Naive thymus-derived CD4-positive, alpha-beta T cell (primary cell): Measurements from ENCODE around the gene NR6A1. TPM values are rescaled to one million over a fixed set of nuclear protein-coding genes. Genes with fewer than 3 reads are reported as not detected.

Experiments used
- ATAC-seq: fragments of 150-1000 bp; cut with Tn5 transposase; 2 replicates; pipeline ENCODE4 v1.10.0; 2021; ENCODE audit warnings: mild to moderate bottlenecking, moderate library complexity
- CTCF ChIA-PET: fragments of 350-600 bp; sonication (Branson Sonifier 250); formaldehyde crosslinking; loops from one replicate; lab custom pipeline; 2021; ENCODE audit warnings: antibody characterized with exemption; lab: Charles Lee
- POLR2A ChIA-PET: fragments of 350-600 bp; sonication (Branson Sonifier 250); formaldehyde crosslinking; loops from one replicate; lab custom pipeline; 2021; ENCODE audit warnings: antibody characterized with exemption, inconsistent platforms; lab: Charles Lee
- DNase-seq, 9 donors: peaks; one replicate each; pipeline versions ENCODE4 v3.0.0 to v3.0.0-alpha.2; 2020 to 2022; ENCODE audit warnings: mixed read lengths in 1 of 9
- H3K27ac ChIP-seq: one replicate; pipeline ENCODE4 v1.7.0; 2013; ENCODE audit warnings: mild to moderate bottlenecking, low read depth, low read length, moderate library complexity
- H3K27me3 ChIP-seq, 2 donors: one replicate each; pipeline ENCODE4 v1.7.0; 2013; ENCODE audit warnings: low read length in 2 of 2, mild to moderate bottlenecking in 2 of 2, moderate library complexity in 2 of 2; ENCODE audit not compliant: control insufficient read depth in 2 of 2, insufficient read depth in 2 of 2
- H3K36me3 ChIP-seq, 3 experiments: 1 replicate in 2 of 3; 2 replicates in 1 of 3; pipeline ENCODE4 v1.7.0; 2013; ENCODE audit warnings: low read length in 3 of 3, mild to moderate bottlenecking in 3 of 3, moderate library complexity in 1 of 3; ENCODE audit not compliant: insufficient read depth in 3 of 3, control insufficient read depth in 2 of 3
- H3K4me1 ChIP-seq, 2 donors: one replicate each; pipeline ENCODE4 v1.7.0; 2013; ENCODE audit warnings: low read length in 2 of 2, mild to moderate bottlenecking in 2 of 2, moderate library complexity in 1 of 2; ENCODE audit not compliant: control insufficient read depth in 2 of 2, insufficient read depth in 2 of 2
- H3K4me3 ChIP-seq: 2 replicates; pipeline ENCODE4 v1.7.0; 2013; ENCODE audit warnings: mild to moderate bottlenecking, low read length
- H3K9me3 ChIP-seq, 3 experiments: 1 replicate in 2 of 3; 2 replicates in 1 of 3; pipeline ENCODE4 v1.7.0; 2013; ENCODE audit warnings: low read length in 3 of 3; ENCODE audit not compliant: control insufficient read depth in 2 of 3
- H3K27ac Mint-ChIP-seq, 9 donors: one replicate each; pipeline ENCODE4 v1.8.0; 2020 to 2022; ENCODE audit warnings: mixed read lengths in 9 of 9, mild to moderate bottlenecking in 8 of 9, moderate library complexity in 5 of 9, inconsistent platforms in 2 of 9
- H3K27me3 Mint-ChIP-seq, 5 donors: one replicate each; pipeline ENCODE4 v1.8.0; 2021 to 2022; ENCODE audit warnings: mixed read lengths in 5 of 5, mild to moderate bottlenecking in 1 of 5
- H3K36me3 Mint-ChIP-seq, 5 donors: one replicate each; pipeline ENCODE4 v1.8.0; 2020 to 2022; ENCODE audit warnings: mixed read lengths in 5 of 5, mild to moderate bottlenecking in 3 of 5, inconsistent platforms in 1 of 5
- H3K4me1 Mint-ChIP-seq, 7 donors: one replicate each; pipeline ENCODE4 v1.8.0; 2020 to 2022; ENCODE audit warnings: mixed read lengths in 7 of 7, mild to moderate bottlenecking in 3 of 7, inconsistent platforms in 1 of 7
- H3K4me3 Mint-ChIP-seq, 10 donors: one replicate each; pipeline ENCODE4 v1.8.0; 2020 to 2022; ENCODE audit warnings: mild to moderate bottlenecking in 10 of 10, mixed read lengths in 10 of 10, moderate library complexity in 6 of 10, inconsistent platforms in 2 of 10
- H3K9me3 Mint-ChIP-seq, 11 donors: one replicate each; pipeline ENCODE4 v1.8.0; 2020 to 2022; ENCODE audit warnings: mixed read lengths in 11 of 11, mild to moderate bottlenecking in 4 of 11, inconsistent platforms in 1 of 11, moderate library complexity in 1 of 11
- intact Hi-C, 2 donors: fragments of 100-400 bp; cut with micrococcal nuclease; formaldehyde crosslinking; loops; one replicate each; pipeline ENCODE4 v1.15.1; 2023
- polyA plus RNA-seq, 2 donors: library from polyadenylated mRNA; unstranded; fragments of 300-500 nt; fragmentation: Illumina TruSeq; gene quantifications; one replicate each; pipeline ENCODE4 v1.2.3, GENCODE V29; 2021
- total RNA-seq, 6 experiments: library from RNA in 5 of 6; stranded (reverse) in 5 of 6; gene quantifications; 1 replicate in 5 of 6; 2 replicates in 1 of 6; pipeline ENCODE4 v1.2.3 and lab custom pipeline; 2021 to 2026

Gene NR6A1
- total and polyA plus RNA-seq, 7 experiments from 2014 or later, result 0.21 to 0.78 (median 0.51) TPM; not detected in 4

DNA sequence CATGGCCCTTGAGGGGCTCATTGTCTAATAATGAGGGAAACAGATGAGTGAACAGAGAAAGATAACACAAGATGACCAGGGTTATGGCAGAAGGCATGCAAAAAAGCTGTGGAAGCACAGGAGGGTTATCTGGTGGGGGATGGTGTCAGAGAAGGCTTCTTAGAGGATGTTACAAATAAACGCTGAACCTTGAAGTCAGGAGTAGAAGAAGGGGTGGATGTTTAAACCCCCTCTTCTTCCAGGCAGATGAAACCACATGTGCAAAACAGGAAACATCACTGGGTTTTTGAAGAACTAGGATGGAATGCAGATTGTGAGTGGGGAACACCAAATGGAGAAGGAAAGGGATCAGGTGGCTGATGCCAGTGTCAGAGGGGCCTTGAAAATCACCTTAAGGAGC is 222.1 kb downstream of the NR6A1 start:
- no peak for ATAC-seq
- DNase-seq, result peak in 1 of 9 donors; percentile 3
- Histone ChIP-seq H3K4me1 (peaks cover 0 to 10% of the 10 kb centered on the region in 2 donors), H3K9me3 (no peaks in the 10 kb centered on the region), H3K27me3 (no peaks in the 10 kb centered on the region), H3K4me3 (no peak overlapping the region), H3K27ac (no peak overlapping the region), H3K36me3 (no peaks in the 10 kb centered on the region)
- Mint-ChIP-seq H3K27me3 (peaks cover 0 to 19% (median 0%) of the 10 kb centered on the region in 5 donors), H3K4me1 (peaks cover 0 to 15% (median 9%) of the 10 kb centered on the region in 7 donors), H3K9me3 (no peaks in the 10 kb centered on the region), H3K36me3 (no peaks in the 10 kb centered on the region), H3K4me3 (no peak overlapping the region), H3K27ac (peak overlapping the region in 3 of 9 donors; percentile 4 to 77 (median 23))
- ChIA-PET POLR2A (no interaction called here), CTCF (no interaction called here)
- intact Hi-C loops, result no loop called here

DNA sequence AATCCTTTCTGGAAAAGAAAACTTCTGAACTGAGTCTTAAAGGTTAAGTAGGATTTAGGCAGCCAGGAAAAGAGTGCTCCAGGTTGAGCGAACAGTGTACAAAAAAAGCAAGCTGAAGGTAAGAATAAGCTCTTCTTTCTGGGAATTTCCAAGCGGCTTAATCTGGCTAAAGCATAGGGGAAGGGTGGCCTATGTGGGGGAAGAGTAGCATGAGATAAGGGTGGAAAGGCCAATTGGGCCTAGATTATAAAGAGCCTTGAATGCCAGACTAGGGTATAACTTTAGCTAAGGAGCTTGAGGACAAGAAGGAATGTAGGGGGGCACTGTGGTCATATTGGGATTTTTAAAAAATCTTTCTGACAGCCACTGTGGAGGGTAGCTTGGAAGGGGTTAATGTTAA is 226.6 kb downstream of the NR6A1 start:
- peaks cover 0 to 12% (median 9%) of the 10 kb centered on the region in 7 donors for H3K4me1 Mint-ChIP-seq
- no peaks in the 10 kb centered on the region for H3K36me3 ChIP-seq
- intact Hi-C loops, result no loop called here
- H3K4me3 Mint-ChIP-seq, result no peak overlapping the region
- no peak for DNase-seq
- no peaks in the 10 kb centered on the region for H3K27me3 ChIP-seq
- no peak overlapping the region for H3K27ac ChIP-seq
- no peak overlapping the region for H3K4me3 ChIP-seq
- H3K27me3 Mint-ChIP-seq, result peaks cover 0 to 18% (median 13%) of the 10 kb centered on the region in 5 donors
- H3K36me3 Mint-ChIP-seq, result no peaks in the 10 kb centered on the region
- ATAC-seq, result no peak
- peaks cover 0 to 6% of the 10 kb centered on the region in 2 donors for H3K4me1 ChIP-seq
- H3K9me3 ChIP-seq, result no peaks in the 10 kb centered on the region
- CTCF ChIA-PET, result no interaction called here
- no peaks in the 10 kb centered on the region for H3K9me3 Mint-ChIP-seq
- POLR2A ChIA-PET, result no interaction called here
- no peak overlapping the region for H3K27ac Mint-ChIP-seq

DNA sequence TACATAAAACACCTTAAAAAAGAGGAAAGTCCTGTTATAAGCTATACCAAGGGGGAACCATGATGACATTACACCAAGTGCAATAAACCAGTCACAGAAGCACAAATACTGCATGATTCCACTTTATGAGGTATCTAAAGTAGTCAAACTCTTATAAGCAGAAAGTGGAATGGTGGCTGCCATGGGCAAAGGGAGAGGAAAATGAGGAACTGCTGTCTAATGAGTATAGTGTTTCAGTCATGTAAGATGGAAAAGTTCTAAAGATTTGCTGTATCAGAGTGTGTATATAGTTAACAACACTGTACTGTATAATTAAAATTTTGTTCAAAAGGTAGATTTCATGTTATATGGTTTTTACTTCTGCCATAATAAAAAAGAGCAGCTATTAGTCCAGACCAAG is 229.3 kb downstream of the NR6A1 start:
- H3K36me3 Mint-ChIP-seq, result no peaks in the 10 kb centered on the region
- Histone ChIP-seq H3K27me3 (no peaks in the 10 kb centered on the region), H3K4me1 (no peaks in the 10 kb centered on the region), H3K9me3 (no peaks in the 10 kb centered on the region), H3K36me3 (no peaks in the 10 kb centered on the region), H3K4me3 (no peak overlapping the region), H3K27ac (no peak overlapping the region)
- DNase-seq (no peak), ATAC-seq (no peak)
- intact Hi-C loops, result no loop called here
- ChIA-PET CTCF (no interaction called here), POLR2A (no interaction called here)
- no peak overlapping the region for H3K27ac Mint-ChIP-seq
- peaks cover 0 to 17% (median 10%) of the 10 kb centered on the region in 5 donors for H3K27me3 Mint-ChIP-seq
- no peak overlapping the region for H3K4me3 Mint-ChIP-seq
- no peaks in the 10 kb centered on the region for H3K4me1 Mint-ChIP-seq
- no peaks in the 10 kb centered on the region for H3K9me3 Mint-ChIP-seq

DNA sequence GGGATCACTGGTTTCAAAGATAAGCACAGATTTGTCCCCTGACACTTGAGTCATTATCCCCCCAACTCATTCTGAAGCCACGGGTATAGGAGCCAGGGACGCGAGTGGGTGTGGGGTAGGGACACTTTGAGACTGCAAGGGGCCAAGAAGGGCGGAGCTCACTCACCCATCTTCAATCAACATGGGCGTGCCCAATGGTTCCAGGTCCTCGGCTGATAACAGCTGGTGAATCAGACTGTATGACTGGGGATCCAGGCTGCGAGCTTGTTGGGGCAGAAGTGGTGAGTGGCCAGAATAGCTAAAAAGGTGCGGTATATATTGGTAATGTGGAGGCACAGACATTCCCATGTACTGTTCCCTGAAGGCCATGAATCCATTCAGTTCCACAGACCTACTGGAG is 233.2 kb downstream of the NR6A1 start:
- Mint-ChIP-seq H3K4me3 (no peak overlapping the region), H3K4me1 (no peaks in the 10 kb centered on the region), H3K27me3 (peaks cover 0 to 17% (median 8%) of the 10 kb centered on the region in 5 donors), H3K27ac (no peak overlapping the region), H3K9me3 (no peaks in the 10 kb centered on the region), H3K36me3 (no peaks in the 10 kb centered on the region)
- ChIA-PET CTCF (interaction anchor here (0.6 to 4.5 kb wide), 5 partner anchors 9 to 159 kb away, joined by 3 to 27 read pairs (median 3); partner anchors contain the start of gene PSMB7), POLR2A (no interaction called here)
- no peaks in the 10 kb centered on the region for H3K9me3 ChIP-seq
- no peak overlapping the region for H3K4me3 ChIP-seq
- no peaks in the 10 kb centered on the region for H3K36me3 ChIP-seq
- H3K4me1 ChIP-seq, result no peaks in the 10 kb centered on the region
- H3K27ac ChIP-seq, result no peak overlapping the region
- ATAC-seq (no peak), DNase-seq (no peak)
- intact Hi-C loops, result loop anchor here (2.0 to 5.0 kb wide), 2 partner anchors 127 to 1136 kb away; no protein-coding TSS in a partner anchor
- H3K27me3 ChIP-seq, result no peaks in the 10 kb centered on the region

DNA sequence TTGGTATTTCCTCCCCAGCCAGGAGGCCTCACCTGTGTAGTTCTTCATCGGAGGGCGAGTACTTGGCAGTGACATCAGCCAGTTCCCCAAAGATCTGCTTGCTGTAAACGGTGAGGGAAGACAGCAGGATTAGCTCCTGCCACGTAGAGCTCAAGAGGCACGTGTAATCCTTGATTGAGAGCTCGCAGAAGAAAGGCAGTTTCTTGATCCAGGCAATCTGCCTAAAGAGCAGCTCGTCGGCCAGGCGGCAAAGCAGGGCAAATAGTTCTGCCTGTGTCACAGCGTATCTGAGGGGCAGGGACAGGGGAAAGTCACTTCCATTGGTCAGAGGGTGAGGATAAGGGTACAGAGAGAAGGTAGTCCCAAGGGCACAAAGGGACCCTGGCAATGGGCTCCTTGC is 235.3 kb downstream of the NR6A1 start:
- H3K4me3 Mint-ChIP-seq, result no peak overlapping the region
- no peaks in the 10 kb centered on the region for H3K36me3 Mint-ChIP-seq
- H3K9me3 Mint-ChIP-seq, result no peaks in the 10 kb centered on the region
- DNase-seq (no peak), ATAC-seq (no peak)
- H3K4me1 Mint-ChIP-seq, result no peaks in the 10 kb centered on the region
- H3K4me1 ChIP-seq, result no peaks in the 10 kb centered on the region
- H3K4me3 ChIP-seq, result no peak overlapping the region
- H3K27ac ChIP-seq, result no peak overlapping the region
- intact Hi-C loops, result loop anchor here (1.0 to 5.0 kb wide), 3 partner anchors 117 to 1134 kb away; no protein-coding TSS in a partner anchor
- peaks cover 0 to 17% (median 2%) of the 10 kb centered on the region in 5 donors for H3K27me3 Mint-ChIP-seq
- H3K36me3 ChIP-seq, result no peaks in the 10 kb centered on the region
- H3K27ac Mint-ChIP-seq, result no peak overlapping the region
- POLR2A ChIA-PET, result no interaction called here
- CTCF ChIA-PET, result interaction anchor here (1.4 to 4.5 kb wide), 2 partner anchors 10 to 117 kb away, joined by 5 to 27 read pairs; no protein-coding TSS in a partner anchor
- H3K9me3 ChIP-seq, result no peaks in the 10 kb centered on the region
- H3K27me3 ChIP-seq, result no peaks in the 10 kb centered on the region

DNA sequence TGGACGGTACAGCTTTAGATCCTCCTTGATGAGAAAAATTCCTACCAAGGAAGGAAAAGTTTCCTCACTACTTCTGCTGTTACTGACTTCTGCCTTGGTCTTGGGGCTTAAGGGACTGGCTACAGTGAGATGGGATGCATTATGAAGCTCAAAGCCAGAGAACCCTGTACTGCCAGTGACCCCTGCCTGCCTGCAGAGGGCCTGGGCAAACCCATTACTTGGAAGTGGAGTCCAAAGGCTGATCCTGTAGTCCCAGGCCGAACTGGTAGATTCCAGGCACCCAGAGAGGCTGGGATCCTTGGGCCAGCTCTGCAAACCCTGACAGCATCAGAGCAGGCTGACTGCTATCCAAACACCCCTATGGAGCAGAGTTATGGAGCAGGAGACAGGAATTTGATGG is 238.2 kb downstream of the NR6A1 start:
- Histone ChIP-seq H3K27me3 (no peaks in the 10 kb centered on the region), H3K9me3 (no peaks in the 10 kb centered on the region), H3K4me3 (no peak overlapping the region), H3K4me1 (no peaks in the 10 kb centered on the region), H3K27ac (no peak overlapping the region), H3K36me3 (no peaks in the 10 kb centered on the region)
- ChIA-PET POLR2A (no interaction called here), CTCF (no interaction called here)
- no peak overlapping the region for H3K27ac Mint-ChIP-seq
- intact Hi-C loops, result no loop called here
- H3K4me3 Mint-ChIP-seq, result no peak overlapping the region
- H3K9me3 Mint-ChIP-seq, result no peaks in the 10 kb centered on the region
- DNase-seq, result no peak
- no peaks in the 10 kb centered on the region for H3K36me3 Mint-ChIP-seq
- H3K4me1 Mint-ChIP-seq, result no peaks in the 10 kb centered on the region
- ATAC-seq, result no peak
- peaks cover 0 to 8% (median 0%) of the 10 kb centered on the region in 5 donors for H3K27me3 Mint-ChIP-seq

DNA sequence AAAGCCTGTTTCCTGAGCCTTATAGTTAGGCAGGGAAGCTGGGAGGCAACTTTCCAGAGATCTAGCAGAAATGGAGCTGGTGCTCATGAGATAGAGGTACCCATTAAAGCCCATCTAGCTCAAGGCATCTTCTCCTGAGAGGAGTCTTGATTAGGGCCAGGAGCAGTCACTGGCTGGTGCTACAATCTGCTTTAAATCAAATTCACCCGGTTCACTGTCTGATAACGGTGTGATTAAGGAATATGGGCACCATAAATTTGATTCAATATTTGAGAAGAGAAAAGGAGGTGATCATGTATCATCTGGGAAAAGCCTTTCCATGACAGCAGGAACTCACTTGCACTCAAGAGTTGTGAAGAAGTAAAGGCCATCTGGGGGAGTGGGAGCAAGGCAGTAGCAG is 240.0 kb downstream of the NR6A1 start:
- H3K9me3 ChIP-seq, result no peaks in the 10 kb centered on the region
- intact Hi-C loops, result no loop called here
- Mint-ChIP-seq H3K27me3 (peaks cover 0 to 5% (median 2%) of the 10 kb centered on the region in 5 donors), H3K4me3 (no peak overlapping the region), H3K27ac (no peak overlapping the region), H3K36me3 (no peaks in the 10 kb centered on the region), H3K9me3 (no peaks in the 10 kb centered on the region), H3K4me1 (no peaks in the 10 kb centered on the region)
- H3K4me1 ChIP-seq, result no peaks in the 10 kb centered on the region
- CTCF ChIA-PET, result no interaction called here
- DNase-seq, result no peak
- no peak for ATAC-seq
- no peaks in the 10 kb centered on the region for H3K27me3 ChIP-seq
- no peak overlapping the region for H3K27ac ChIP-seq
- no peak overlapping the region for H3K4me3 ChIP-seq
- POLR2A ChIA-PET, result interaction anchor here (0.6 kb wide), 1 partner anchor 173 kb away, joined by 3 read pairs; no protein-coding TSS in a partner anchor
- H3K36me3 ChIP-seq, result no peaks in the 10 kb centered on the region
